HG03565 (cell line): ENCODE measurements around the gene FMN2.

Experiments used
- ATAC-seq: cut with Tn5 transposase; IDR thresholded peaks from one replicate; pipeline ENCODE4 v1.9.1; 2021; ENCODE audit warnings: mild to moderate bottlenecking, moderate library complexity; ENCODE audit not compliant: unreplicated experiment

FMN2 gene

GRCh38 chr1:240192851-240193250, 101.2 kb downstream of the FMN2 start:
- ATAC-seq, result no peak

- ATAC-seq, result peak; percentile 49
Measured at GRCh38 chr1:240193679-240194078, 102.0 kb downstream of the FMN2 start.

DNA sequence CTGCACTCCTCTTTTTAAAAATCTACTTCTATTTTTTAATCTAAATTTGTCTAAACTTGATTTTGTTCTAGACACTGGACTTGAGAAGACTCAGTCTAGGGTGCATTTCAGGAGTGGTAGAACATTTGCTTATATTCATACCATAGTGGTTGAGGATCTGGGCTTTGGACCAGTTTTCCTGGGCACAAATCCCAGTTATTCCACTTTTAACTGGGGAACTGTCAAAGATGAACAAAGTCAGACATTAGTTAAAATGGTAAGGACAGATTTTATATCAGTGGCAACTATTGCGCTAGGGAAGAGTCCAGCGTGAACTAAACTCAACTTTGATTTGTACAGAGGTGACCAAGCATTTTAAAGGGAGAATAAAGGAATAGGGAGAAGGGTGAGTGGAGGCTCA, 102.4 kb downstream of the FMN2 start:
- no peak for ATAC-seq

DNA sequence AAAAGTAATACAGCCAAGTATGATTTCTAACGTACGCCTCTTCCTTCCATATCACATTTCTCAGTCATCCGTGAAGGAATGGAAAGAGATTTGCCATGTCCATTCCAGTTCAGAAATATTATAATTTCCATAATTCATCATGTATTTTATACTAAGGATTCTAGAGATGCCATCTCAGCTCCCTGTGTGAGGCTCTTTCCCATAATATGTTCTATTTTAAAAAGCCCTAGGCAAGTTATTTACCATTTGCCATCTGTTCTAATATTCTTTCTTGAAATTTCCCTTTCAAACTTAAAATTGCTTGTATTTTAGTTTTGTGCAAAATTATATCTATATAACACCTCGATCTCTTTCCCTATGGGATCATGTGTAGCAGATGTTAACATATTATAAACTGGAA, 106.7 kb downstream of the FMN2 start:
- ATAC-seq, result no peak

- no peak for ATAC-seq
Measured at GRCh38 chr1:240199758-240200645, 108.3 kb downstream of the FMN2 start.

GRCh38 chr1:240201931-240202330, 110.2 kb downstream of the FMN2 start:
- no peak for ATAC-seq

DNA sequence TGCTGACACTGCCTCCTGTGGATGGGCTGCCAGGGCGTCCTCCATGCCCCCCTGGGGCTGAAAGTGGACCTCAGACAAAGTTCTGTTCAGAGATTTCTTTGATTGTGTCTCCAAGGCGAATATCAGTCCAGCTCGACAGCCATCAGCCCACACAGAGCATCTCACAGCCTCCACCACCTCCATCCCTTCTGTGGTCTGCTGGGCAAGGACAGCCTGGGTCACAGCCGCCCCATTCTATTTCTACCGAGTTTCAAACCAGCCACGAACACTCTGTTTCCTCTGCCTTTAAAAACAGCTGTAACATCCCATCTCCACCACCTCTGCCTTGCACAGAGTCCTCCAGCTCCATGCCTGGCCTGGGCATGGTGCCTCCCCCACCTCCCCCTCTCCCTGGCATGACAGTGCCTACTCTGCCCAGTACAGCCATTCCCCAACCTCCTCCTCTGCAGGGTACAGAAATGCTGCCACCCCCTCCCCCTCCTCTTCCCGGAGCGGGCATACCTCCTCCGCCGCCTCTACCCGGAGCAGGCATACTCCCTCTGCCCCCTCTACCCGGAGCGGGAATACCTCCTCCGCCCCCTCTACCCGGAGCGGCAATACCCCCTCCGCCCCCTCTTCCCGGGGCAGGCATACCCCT, 115.5 kb downstream of the FMN2 start:
- no peak for ATAC-seq

GRCh38 chr1:240210026-240210425, 118.3 kb downstream of the FMN2 start:
- ATAC-seq, result no peak

DNA sequence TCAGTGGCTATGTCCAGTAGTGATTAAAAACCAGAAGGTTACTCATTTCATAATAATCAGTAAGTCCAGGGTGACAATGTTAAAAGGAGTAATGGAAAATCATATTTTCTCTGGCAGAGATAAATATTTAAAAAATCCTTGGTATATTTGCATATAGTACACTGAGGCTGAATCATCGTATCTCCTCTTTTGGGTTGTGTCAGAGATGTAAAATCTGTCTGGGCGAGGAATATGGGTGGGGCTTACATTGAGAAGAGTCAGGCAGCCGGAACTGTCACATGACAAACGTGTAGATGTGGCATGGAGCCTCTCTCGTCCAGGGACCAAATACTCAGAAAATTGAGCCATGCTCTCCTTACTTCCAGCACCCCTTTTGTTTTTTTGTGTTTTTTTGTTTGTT, 120.9 kb downstream of the FMN2 start:
- ATAC-seq, result no peak

- no peak for ATAC-seq
Measured at GRCh38 chr1:240217403-240217802, 125.7 kb downstream of the FMN2 start.

DNA sequence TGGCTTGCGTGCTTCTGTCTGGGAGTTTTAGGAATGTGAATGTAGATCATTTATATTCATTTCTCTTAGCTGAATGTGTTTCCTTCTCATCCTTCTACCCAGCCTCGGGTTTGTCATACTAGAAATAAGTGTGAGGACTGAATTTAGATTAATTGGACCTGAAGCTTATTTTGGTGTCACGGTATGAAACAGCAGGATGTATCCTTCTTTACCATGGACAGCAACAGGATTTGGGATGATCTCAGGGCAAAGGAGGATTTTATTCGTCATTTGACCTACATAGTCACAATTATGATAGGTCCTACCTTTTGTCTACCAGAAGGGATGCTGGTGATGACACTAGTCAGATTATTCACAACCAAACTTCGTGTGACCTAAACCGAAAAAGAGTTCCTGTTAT, 127.4 kb downstream of the FMN2 start:
- no peak for ATAC-seq

DNA sequence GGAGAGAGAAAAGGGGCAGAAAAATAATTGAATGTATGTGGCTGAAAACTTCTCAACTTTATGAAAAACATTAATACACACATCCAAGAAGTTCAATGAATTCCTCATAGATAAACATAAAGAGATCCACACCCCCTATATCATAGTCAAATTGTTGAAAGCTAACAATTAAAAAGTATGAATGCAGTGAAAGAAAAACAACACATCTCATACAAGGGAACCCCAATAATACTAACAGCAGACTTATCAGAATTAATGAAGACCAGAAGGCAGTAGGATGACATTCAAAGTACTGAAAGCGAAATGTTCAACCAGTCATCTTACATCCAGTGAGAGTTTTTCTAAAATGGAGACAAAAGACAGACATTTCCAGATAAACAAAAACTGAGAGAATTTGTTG, 134.4 kb downstream of the FMN2 start:
- ATAC-seq, result no peak

- no peak for ATAC-seq
Measured at GRCh38 chr1:240230816-240231215, 139.1 kb downstream of the FMN2 start.

- no peak for ATAC-seq
Measured at GRCh38 chr1:240232530-240232929, 140.8 kb downstream of the FMN2 start.

DNA sequence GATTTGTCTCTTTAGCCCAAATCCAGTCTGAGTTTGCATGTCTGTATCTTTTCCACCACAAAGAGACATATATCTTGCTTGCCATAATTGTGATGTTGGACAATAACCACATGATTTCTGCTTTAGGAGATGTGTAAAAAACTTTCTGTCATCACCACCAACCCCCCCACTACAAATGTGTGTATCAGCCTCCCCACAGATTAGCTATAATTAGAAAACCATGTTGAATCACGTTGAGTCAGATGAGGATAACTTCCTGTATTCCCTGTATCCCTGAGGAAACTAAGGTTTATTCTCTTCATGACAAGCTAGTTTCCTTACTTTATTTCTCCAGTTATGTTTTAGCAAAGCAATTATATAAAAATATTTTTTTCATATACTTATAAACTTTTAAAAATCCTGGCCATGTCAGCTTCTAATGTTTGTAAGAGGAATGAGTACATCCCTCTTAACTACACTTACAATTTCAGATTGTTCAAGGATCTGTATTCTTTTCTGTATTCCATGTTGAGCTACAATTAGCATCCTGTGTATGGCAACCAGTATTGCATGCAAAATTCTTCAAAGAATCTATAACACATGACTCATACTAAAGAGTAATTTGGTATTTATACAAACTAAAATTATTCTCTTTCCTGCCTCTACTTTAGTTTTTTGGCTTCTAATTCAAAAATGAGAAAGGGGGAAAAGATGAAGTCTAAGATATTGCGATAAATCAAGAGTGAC, 143.0 kb downstream of the FMN2 start:
- ATAC-seq, result no peak

GRCh38 chr1:240235521-240236288, 144.0 kb downstream of the FMN2 start:
- ATAC-seq, result no peak

DNA sequence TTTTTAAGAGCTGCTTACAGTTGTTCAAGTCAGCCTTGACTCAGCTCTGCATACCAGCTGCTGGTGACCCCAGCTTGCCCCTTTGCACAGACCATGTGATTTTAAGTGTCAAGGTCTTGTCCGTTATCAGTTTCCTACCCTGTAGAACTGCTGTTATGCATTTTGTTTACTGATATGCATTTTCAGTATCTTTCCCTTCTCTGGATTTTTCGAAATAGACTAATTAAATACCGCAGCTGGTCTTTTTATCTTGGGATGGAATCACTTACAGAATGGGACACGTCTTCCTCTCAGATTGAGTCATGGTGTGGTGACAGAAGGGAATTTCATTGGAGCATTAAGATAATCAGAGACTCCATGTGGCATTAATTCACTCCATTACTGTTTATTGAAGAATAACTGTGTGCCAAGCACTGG, 145.6 kb downstream of the FMN2 start:
- no peak for ATAC-seq

GRCh38 chr1:240239309-240239708, 147.6 kb downstream of the FMN2 start:
- ATAC-seq, result no peak

DNA sequence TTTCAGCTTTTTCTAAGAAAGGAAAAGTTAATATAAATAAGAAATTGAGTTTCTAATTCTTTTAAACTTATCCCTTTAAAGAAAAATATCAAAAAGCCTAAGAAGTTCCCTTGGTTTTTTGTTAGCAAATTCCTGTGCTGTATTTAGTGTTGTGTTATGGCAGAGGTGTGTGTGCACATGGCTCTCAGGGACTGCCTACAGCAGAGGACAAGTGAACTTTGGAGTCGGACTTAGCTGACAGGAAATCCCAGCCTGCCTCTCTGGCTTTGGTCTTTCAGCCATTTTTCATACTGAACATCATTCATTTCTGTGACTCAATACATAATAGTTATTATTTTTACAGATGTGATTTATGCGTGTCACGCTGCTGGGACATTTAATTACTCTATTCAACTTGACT, 149.6 kb downstream of the FMN2 start:
- ATAC-seq, result no peak

GRCh38 chr1:240242601-240243144, 151.0 kb downstream of the FMN2 start:
- ATAC-seq, result no peak
